H9 (cell line): Measurements from ENCODE around the gene MRPS16. TPM values are rescaled to one million over a fixed set of nuclear protein-coding genes. Genes with fewer than 3 reads are reported as not detected.

Experiments used
- DNase-seq: peaks from one replicate; pipeline ENCODE4 v3.0.0-alpha.2; 2017
- H2AFZ ChIP-seq: one replicate; pipeline ENCODE4 v1.6.1; 2013; ENCODE audit warnings: mild to moderate bottlenecking, low read length, control low read depth, moderate library complexity
- H2AK5ac ChIP-seq: 2 replicates; pipeline ENCODE4 v1.6.1; 2013; ENCODE audit warnings: low read length, control low read depth, mixed read lengths; ENCODE audit not compliant: insufficient read length
- H2BK120ac ChIP-seq: one replicate; pipeline ENCODE4 v1.6.1; 2013; ENCODE audit warnings: low read depth, mild to moderate bottlenecking, low read length, control low read depth, inconsistent platforms; ENCODE audit not compliant: poor library complexity, severe bottlenecking
- H2BK12ac ChIP-seq: 2 replicates; pipeline ENCODE4 v1.6.1; 2013; ENCODE audit warnings: low read length, control low read depth, mixed read lengths, low read depth; ENCODE audit not compliant: insufficient read length
- H2BK15ac ChIP-seq: 2 replicates; pipeline ENCODE4 v1.6.1; 2013; ENCODE audit warnings: low read depth, low read length, control low read depth
- H2BK20ac ChIP-seq: one replicate; pipeline ENCODE4 v1.6.1; 2013; ENCODE audit warnings: low read depth, mild to moderate bottlenecking, low read length, control low read depth, inconsistent platforms; ENCODE audit not compliant: poor library complexity, severe bottlenecking
- H2BK5ac ChIP-seq: 2 replicates; pipeline ENCODE4 v1.6.1; 2013; ENCODE audit warnings: low read length, control low read depth, mixed read lengths; ENCODE audit not compliant: insufficient read length
- H3K14ac ChIP-seq: 2 replicates; pipeline ENCODE4 v1.6.1; 2013; ENCODE audit warnings: low read length, control low read depth; ENCODE audit not compliant: insufficient read depth
- H3K18ac ChIP-seq: 2 replicates; pipeline ENCODE4 v1.6.1; 2013; ENCODE audit warnings: low read depth, mild to moderate bottlenecking, mixed read lengths, low read length, control low read depth; ENCODE audit not compliant: insufficient read length
- H3K23ac ChIP-seq: 2 replicates; pipeline ENCODE4 v1.6.1; 2013; ENCODE audit warnings: low read length, control low read depth, mixed read lengths, low read depth; ENCODE audit not compliant: insufficient read length
- H3K23me2 ChIP-seq: 2 replicates; pipeline ENCODE4 v1.6.1; 2013; ENCODE audit warnings: low read depth, mild to moderate bottlenecking, mixed read lengths, low read length, control low read depth; ENCODE audit not compliant: insufficient read length, poor library complexity, severe bottlenecking
- H3K27ac ChIP-seq: 2 replicates; pipeline ENCODE4 v1.5.1; 2013; ENCODE audit warnings: low read length, control low read depth, mixed read lengths, low read depth; ENCODE audit not compliant: insufficient read length
- H3K27me3 ChIP-seq: 2 replicates; pipeline ENCODE4 v1.6.1; 2013; ENCODE audit warnings: low read length, control low read depth, inconsistent platforms; ENCODE audit not compliant: insufficient read depth
- H3K4ac ChIP-seq: 2 replicates; pipeline ENCODE4 v1.6.1; 2013; ENCODE audit warnings: low read depth, mild to moderate bottlenecking, control low read depth, inconsistent platforms, low read length, moderate library complexity
- H3K4me1 ChIP-seq: 2 replicates; pipeline ENCODE4 v1.6.1; 2013; ENCODE audit warnings: low read length, control low read depth, inconsistent platforms; ENCODE audit not compliant: insufficient read depth
- H3K4me2 ChIP-seq: 2 replicates; pipeline ENCODE4 v1.6.1; 2013; ENCODE audit warnings: low read length, control low read depth, mixed read lengths; ENCODE audit not compliant: insufficient read length, insufficient read depth
- H3K56ac ChIP-seq: 2 replicates; pipeline ENCODE4 v1.6.1; 2013; ENCODE audit warnings: low read depth, mild to moderate bottlenecking, mixed read lengths, low read length, control low read depth; ENCODE audit not compliant: insufficient read length
- H3K79me1 ChIP-seq: 2 replicates; pipeline ENCODE4 v1.6.1; 2013; ENCODE audit warnings: low read depth, mild to moderate bottlenecking, moderate library complexity, low read length, control low read depth, inconsistent platforms; ENCODE audit not compliant: insufficient read depth, poor library complexity, severe bottlenecking
- H3K79me2 ChIP-seq: 2 replicates; pipeline ENCODE4 v1.6.1; 2013; ENCODE audit warnings: low read length, control low read depth, inconsistent platforms; ENCODE audit not compliant: insufficient read depth
- H3K9ac ChIP-seq: 2 replicates; pipeline ENCODE4 v1.6.1; 2013; ENCODE audit warnings: low read length, control low read depth, mixed read lengths; ENCODE audit not compliant: insufficient read length; ENCODE audit errors: extremely low read depth
- H3K9me3 ChIP-seq: one replicate; pipeline ENCODE4 v1.6.1; 2013; ENCODE audit warnings: low read depth, low read length, inconsistent platforms; ENCODE audit not compliant: control insufficient read depth
- H3T11ph ChIP-seq: one replicate; pipeline ENCODE4 v1.6.1; 2013; ENCODE audit warnings: mild to moderate bottlenecking, low read length, control low read depth, inconsistent platforms
- H4K20me1 ChIP-seq: one replicate; pipeline ENCODE4 v1.6.1; 2013; ENCODE audit not compliant: control insufficient read depth, insufficient read length, insufficient read depth
- H4K5ac ChIP-seq: 2 replicates; pipeline ENCODE4 v1.6.1; 2013; ENCODE audit warnings: low read depth, mild to moderate bottlenecking, mixed read lengths, low read length, control low read depth; ENCODE audit not compliant: insufficient read length
- H4K8ac ChIP-seq: replicated peaks from 2 replicates; pipeline ENCODE4 v1.6.1; 2013; ENCODE audit warnings: low read length, control low read depth, mixed read lengths, low read depth; ENCODE audit not compliant: insufficient read length
- H4K91ac ChIP-seq: 2 replicates; pipeline ENCODE4 v1.6.1; 2013; ENCODE audit warnings: low read depth, mild to moderate bottlenecking, moderate library complexity, mixed read lengths, low read length, control low read depth; ENCODE audit not compliant: insufficient read length
- H3K27ac Mint-ChIP-seq, 3 experiments: 2 replicates in 2 of 3; 3 replicates in 1 of 3; pipeline ENCODE4 v1.8.0; 2020 to 2021; ENCODE audit warnings: mixed read lengths in 3 of 3, mild to moderate bottlenecking in 1 of 3, moderate library complexity in 1 of 3
- H3K27me3 Mint-ChIP-seq: 2 replicates; pipeline ENCODE4 v1.8.0; 2021; ENCODE audit warnings: low read depth, mild to moderate bottlenecking, moderate library complexity, mixed read lengths
- H3K36me3 Mint-ChIP-seq, 3 experiments: 2 replicates in 2 of 3; 3 replicates in 1 of 3; pipeline ENCODE4 v1.8.0; 2020 to 2021; ENCODE audit warnings: low read depth in 3 of 3, mixed read lengths in 3 of 3; ENCODE audit not compliant: insufficient read depth in 1 of 3
- H3K4me1 Mint-ChIP-seq, 2 experiments: 2 replicates each; pipeline ENCODE4 v1.8.0; 2020; ENCODE audit warnings: mixed read lengths in 2 of 2
- H3K4me3 Mint-ChIP-seq, 2 experiments: 2 replicates in 1 of 2; 3 replicates in 1 of 2; pipeline ENCODE4 v1.8.0; 2020 to 2021; ENCODE audit warnings: mild to moderate bottlenecking in 2 of 2, mixed read lengths in 2 of 2, moderate library complexity in 1 of 2
- H3K9me3 Mint-ChIP-seq, 2 experiments: 2 replicates in 1 of 2; 3 replicates in 1 of 2; pipeline ENCODE4 v1.8.0; 2020; ENCODE audit warnings: mild to moderate bottlenecking in 2 of 2, mixed read lengths in 2 of 2, moderate library complexity in 1 of 2
- CTCF ChIP-seq: fragments of 200-600 bp; sonication (generic); conservative IDR thresholded peaks from 3 replicates; pipeline ENCODE4 v1.8.0; 2021; ENCODE audit warnings: antibody characterized with exemption, mild to moderate bottlenecking
- WGBS: extraction: QIAGEN DNeasy Blood & Tissue Kit; methylation state at CpG from one replicate; pipeline ENCODE4 v1.1.7; 2013; ENCODE audit warnings: missing lambda C conversion rate, low lambda C conversion rate, mixed read lengths; ENCODE audit not compliant: insufficient read length; ENCODE audit errors: extremely low coverage; 5-methylcytosine and 5-hydroxymethylcytosine counted together
- total RNA-seq: library from RNA; stranded (reverse); gene quantifications from 2 replicates; pipeline ENCODE4 v1.2.1, GENCODE V29; 2021

Gene MRPS16
- total RNA-seq, 1 experiment from 2014 or later, result 122 TPM

- Histone ChIP-seq H3K56ac (no peak overlapping the region), H4K20me1 (no peaks in the 10 kb centered on the region), H3K18ac (no peak overlapping the region), H4K8ac (no peak overlapping the region), H3K23ac (no peak overlapping the region), H3K79me2 (no peaks in the 10 kb centered on the region), H3K4me1 (no peaks in the 10 kb centered on the region), H2AK5ac (no peak overlapping the region), H3K4me2 (no peak overlapping the region), H2BK20ac (no peak overlapping the region), H3K14ac (no peak overlapping the region), H4K5ac (no peak overlapping the region), H2AFZ (no peak overlapping the region), H3K79me1 (no peaks in the 10 kb centered on the region), H3K4ac (no peak overlapping the region), H2BK15ac (no peak overlapping the region), H4K91ac (no peak overlapping the region), H3K27ac (no peak overlapping the region), H3K27me3 (no peaks in the 10 kb centered on the region), H3K9ac (no peak overlapping the region), H2BK120ac (no peak overlapping the region), H3K9me3 (no peaks in the 10 kb centered on the region), H3K23me2 (no peaks in the 10 kb centered on the region), H2BK5ac (no peak overlapping the region), H3T11ph (no peak overlapping the region), H2BK12ac (no peak overlapping the region)
- Mint-ChIP-seq H3K27me3 (no peaks in the 10 kb centered on the region), H3K4me1 (no peaks in the 10 kb centered on the region), H3K9me3 (no peaks in the 10 kb centered on the region), H3K36me3 (peaks cover 3 to 5% (median 4%) of the 10 kb centered on the region in 3 experiments; a peak in 6 of 7 replicates), H3K27ac (no peak overlapping the region), H3K4me3 (no peak overlapping the region)
- WGBS, result no CpG with 5 or more reads among the region's 3 CpGs
- no peak for TF ChIP-seq CTCF
- DNase-seq, result no peak
Measured at GRCh38 chr10:73228247-73228646, 24.2 kb downstream of the MRPS16 start.
